ENCODE measurements around the gene JHY.

Gene JHY

DNA sequence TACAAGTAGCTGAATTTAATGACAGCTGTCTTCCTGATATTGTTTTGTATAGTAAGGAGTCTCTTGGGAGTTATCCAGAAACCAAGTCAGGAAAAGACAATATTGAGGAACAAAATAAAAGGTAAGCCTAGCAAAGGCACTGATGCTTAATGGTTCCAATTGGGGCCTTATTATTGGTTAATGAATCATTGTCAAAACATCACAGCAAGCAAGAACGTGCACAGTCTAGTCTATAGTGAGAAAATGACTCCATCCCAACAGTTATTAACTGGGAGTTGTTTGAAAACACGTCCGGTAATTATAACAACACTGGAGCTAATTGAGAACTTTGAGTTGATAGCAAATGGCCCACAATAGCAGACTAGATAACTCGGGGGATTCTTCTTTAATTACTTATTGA is 81.4 kb downstream of the JHY start:
- DNase-seq, result no peak

DNA sequence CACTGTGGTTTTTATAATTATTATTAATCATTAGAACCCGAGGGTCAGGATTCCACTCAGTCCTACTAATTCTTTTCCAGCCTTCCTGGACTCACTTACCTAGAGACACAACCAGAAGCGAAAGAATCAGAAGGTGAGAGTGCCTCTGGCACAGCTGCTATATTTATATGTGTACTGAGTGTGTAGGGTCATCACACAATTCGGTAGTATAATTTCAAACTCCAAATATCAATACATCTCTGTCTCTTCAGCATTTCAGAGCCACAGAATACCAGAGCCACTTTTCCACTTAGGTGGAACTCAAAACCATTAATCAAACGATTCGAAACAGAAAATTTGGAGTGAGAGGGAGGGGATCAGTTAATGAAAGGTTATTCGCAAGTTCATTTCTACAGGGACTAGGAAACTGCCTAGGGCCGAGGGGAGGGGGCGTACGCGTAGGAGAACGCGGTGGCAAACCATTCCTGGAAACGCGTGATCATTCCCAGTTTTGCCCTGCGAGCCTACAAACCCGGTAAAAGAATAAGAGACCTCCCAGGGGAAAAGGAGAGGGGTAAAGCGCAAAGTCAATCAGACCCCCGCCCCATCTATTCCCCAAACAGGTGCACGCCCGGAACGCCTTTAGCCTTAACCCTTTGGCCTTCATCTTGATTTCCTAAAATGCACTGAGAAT is 93.6 kb downstream of the JHY start:
- no peak for DNase-seq

DNA sequence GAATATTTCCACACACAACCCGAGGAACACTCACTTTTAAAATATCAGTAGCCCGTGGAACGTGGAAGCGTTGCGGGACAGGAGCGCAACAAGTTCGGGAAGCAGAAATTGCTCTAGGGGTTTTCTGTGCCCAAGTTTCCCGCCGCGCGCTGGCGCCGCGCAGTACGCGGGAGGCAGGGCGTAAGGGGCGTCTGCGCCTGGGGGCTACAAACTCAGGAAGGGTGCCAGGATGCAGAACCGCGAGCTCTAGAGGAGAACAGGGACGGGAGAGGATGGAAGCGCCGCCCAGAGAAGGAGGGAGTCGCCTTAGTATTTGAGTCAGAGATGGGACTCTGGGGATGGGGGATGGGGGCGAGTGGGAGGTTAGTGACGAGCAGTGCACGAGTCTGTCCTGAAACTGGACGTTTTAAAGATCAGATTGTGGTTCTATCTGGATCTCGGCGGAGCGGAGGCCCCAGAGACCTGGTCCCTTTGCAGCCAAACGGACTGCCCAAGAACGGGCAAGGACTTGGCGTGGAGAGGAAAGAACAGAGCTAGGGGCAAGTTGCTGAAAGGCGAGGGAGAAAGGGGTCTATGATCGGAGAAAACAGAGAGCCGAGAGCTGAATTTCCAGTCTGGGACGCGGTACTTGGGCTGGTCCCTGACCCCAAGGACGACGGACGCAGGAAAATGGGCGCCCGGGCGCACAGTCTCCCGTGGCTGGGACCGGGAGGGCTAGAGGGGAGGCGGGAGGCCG is 94.3 kb downstream of the JHY start:
- no peak for DNase-seq

DNA sequence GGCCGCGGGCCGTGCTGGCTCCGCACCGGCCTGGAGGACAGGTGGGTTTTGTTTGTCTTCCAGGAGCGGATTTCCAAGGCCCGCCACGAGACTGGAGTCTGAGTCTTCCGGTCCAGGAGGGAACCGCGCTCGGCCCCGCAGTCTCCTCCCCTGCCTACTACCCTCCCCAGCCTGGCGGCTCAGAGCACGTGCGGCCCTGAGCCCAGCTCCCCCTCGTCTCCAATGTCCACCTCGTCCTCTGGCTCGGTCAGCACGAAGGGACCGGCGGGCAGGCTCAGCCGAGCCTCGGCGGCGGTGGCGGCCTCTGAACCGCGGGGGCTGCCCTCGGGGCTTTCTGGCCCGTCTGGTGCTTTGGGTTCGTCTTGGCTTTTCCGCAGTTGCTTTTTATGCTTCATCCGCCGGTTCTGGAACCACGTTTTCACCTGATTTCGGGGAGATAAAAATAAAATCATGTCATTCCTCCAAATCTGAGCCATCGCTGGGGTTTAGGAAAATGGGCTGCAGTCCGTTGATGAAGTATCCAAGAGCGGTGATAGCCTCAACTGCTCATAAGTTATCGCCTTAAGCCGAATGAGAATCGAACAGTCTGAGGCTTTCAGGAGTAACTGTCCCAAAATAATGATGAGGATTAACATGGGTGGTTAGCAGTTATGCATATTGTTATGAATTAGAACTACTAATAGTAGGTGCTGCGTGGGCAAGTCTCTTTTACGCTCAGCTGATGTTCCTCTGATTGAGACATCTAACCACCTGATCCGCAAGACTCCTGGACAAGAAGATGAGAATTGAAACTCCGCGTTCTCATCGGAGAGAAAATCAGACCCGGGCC is 95.1 kb downstream of the JHY start:
- no peak for DNase-seq

DNA sequence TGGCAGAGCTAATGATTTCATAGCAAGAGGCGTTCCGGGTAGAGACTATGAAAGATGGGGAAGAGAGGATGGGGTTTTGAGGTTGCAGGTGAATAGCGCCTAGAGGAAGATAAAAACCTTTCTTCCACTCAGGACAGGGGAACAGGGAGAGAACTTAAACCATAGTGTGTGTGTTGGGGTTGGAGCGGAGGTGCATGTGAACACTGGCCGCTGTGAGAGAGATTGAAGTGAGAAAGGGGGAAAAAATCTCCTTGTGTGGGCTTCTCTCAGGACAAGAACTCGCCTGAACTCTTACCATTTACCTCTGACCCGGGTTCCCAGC is 95.7 kb downstream of the JHY start:
- DNase-seq, result no peak

DNA sequence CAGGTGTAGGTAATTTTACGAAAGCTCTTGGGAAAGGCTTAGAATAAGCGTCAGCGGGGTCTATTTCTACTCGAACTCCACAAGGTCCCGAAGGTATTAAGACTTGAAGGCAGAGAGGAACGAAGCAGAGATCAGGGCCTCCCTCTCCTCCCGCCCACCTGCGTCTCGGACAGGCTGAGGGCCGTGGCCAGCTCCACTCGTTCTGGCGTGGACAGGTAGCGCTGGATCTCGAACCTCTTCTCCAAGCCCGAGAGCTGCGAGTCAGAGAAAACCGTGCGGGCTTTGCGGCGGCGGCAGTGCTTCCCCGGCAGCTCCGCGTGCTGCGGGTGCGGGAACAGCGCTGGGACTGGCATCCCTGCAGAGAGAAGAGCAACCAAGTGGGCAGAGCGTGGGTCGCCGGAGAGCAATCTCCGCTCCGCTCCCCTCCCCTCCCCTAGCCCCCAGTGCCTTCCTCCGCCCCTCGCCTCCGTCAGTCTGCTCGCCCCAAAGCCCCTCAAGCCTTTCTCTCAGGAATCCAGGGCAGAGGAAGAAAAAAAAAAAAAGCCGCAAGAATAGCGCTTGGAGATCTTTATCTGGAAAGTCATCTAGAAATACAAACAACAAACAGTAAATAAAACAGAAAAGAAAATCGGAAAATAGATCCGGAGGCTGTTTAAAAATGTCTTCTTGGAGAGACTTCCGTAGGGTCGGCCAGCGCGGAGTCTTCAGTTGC is 96.7 kb downstream of the JHY start:
- no peak for DNase-seq

DNA sequence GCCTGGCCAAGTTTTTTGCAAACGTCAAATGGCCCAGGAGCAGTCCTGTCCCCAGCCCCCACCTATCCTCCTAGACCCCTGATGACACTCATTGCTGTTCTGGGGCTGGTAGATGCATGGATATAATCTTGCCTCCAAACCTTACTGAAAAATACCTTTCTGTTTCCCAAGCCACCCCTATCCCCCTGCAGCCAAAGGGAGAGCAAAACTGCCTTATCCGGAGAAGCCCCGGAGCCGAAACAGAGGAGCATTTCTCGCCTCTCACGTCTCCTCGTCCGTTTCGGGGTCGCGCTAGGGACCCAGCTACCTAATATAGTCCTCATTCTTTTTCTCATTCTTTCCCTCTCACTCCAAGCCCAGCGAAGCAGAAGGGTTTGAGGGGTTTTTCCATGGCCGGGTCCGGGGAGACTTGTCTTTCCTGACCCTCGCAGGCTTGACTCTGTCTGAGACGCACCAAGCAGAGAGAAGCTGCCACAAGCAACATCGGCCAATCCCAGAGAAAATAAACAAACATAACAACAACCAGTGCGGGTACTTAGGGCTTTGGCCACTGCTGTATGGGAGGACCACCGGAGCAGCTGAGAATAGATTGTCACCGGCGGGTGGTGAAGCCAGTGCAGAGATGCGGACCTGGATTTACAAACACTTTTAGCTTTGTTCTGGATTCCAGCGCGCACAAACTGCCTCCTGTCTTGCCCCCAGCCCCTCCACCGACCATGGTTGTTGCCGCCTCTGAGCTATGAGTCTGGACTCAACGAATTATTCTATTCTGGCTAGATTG is 97.4 kb downstream of the JHY start:
- DNase-seq, result no peak

DNA sequence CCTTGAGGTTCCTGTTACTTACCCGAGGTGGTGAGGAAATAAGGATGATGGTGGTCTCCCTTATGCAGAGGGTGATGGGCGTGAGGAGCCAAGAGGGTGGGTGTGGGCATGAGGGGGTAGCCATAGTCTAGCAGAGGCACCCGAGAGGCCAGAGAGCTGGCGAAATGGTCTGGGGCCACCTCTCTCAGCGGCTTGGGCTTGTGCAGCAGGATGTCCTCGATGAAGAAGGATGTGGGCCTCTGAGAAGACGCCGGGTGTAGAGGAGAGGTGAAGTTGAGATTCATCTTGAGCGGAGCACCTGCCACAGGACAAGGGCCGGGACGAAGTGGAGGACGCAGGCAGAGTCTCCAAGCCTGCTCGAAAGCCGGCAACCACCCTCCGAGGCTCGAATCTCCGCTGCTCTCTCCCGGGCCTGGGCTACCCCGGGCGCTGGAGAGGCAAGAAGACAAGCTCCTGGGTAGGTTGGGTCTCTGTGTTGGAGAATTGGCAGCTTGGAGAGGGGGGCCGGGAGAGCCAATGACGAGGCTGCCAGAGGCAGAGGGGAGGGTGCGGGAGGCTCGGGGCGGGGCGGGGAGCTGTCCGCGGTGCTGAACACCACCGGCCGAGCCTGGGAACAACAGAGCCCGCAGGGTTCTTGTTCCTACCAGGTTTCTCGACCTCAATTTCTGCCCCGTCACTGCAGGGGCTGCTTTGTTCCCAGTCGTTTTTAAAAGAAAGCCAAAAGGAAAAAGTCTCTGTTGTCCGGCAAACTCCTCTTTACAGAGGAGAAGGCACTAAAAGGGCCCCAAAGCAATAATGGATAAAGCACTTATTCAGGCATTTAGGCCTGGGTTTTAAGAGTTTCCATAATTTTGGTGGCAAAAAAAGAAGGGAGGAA is 99.1 kb downstream of the JHY start, which contains the start of gene BSX:
TSS of gene BSX (minus strand) at position 447 of the 877 bp plus-strand sequence. CDS start at position 284, 163 bp downstream.
- peak; percentile 70 for DNase-seq

DNA sequence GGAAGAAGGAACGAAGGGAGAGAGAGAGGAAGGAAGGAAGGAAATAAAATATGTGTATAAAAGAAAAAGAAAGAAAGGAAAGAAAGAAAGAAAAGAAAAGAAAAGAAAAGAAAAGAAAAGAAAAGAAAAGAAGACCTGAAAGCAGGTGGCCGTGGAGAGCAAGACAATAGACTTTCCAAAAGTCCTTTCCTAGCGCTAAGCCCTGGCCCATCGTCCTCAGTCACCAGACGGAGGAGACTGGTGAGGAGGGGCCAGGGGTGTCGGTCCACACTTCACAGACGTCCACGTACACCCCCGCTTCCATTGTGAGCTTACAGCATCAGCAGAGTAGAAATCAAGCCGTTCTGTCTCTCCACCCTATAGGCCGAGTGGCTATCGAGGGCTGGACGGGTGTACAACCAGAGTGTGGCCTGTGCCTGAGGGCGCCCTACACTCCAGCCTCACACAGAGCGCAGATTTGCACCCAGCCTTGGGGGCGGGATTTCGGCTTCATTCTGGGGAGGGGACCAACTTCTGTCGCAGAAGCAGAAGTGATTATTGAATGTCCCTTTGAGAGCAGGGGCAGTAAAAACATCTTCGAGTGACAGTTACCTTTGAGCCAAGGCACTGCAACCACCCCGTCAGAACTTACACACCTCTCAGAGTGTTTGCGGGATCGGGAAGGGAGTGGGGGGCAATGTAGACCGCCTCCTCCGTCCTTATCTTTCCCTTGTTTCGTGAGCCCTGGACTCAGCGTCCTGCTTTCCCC is 101.1 kb downstream of the JHY start:
- peak; percentile 48 for DNase-seq

DNA sequence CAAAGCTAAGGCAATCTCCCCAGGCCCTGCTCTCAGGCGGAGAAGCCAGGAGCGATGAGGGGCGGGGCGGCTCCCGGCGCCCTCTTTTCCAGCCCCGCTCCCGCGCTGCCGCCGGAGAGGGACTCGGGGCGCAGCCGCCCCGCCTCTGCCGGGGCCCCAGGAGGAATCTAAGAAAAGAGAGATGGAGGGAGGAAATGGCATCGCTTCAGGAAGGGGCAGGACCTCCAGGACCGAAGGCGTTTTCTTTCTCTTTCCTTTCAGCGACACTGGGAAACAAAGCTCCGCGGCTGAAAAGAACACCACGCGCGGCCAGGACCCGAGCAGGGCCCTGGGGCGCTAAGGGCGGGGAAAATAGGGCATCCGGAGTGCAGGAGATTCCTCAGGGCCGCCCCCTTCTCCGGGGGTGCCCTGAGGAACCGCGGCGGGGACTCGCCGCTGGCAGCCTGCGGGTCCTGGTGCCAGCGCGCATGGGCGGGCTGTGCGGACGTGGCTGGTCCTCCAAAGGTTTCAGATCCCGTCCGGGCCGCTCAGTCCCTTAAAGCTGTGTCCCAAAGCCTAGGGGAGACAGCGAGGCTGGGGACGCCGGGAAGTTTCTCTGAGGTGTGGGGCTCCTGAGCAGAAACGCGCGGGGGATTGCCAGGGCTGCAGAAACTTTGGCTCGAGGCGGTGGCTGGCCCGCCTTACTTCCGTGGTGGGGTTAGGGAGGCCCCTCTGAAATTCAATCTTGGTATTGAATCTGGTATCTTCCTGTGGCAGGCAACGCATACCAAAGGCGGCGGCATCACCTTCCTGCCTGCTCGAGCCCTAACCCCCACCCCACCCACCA is 101.8 kb downstream of the JHY start:
- DNase-seq, result no peak

DNA sequence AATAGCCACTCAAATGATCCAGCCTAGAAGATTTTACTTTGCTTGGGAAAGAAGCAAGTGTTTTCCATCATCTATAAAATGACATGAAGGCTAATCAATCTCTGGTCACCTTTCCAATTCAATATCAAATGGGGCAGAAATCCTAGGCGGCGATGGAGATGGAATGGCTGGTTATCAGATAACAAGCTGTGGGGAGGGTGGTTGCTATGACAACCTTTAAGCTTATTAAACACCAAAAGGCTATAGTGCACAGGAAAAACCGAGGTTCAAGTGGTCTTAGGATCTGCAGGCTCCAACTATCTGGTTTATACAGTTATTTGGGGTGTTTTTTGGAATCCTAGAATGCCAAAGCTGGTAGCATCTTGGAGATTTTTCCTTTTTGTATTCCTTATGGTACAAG is 113.0 kb downstream of the JHY start:
- DNase-seq, result no peak

DNA sequence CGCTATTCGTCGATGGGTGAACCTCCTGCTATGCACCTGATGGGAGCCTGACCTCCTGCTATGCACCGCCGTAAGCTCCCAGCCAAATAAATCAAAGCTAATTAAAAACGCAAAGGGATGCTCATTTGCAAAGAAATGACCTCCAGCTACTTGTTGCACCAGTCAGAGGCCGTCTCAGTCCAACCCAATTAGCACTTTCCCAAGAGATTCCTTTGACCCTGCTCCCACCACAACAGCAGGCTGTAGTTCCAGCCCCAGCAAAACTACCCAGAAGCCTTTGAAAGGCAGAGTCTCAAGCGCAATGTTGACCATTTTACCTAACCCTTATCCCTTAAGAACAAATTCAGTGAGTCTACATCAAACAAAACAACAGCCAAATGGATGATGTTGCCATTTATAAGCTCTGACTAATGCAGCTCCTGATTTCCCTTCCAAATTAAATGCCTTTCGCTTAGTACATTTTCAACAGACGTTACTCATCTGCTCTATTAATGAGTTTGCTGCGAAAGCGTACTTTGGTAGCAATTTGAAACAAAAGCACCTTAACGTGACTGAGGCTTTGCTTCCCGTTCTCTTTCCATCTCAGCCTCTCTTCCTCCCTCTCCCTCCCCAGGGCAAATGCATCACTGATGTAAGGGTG is 116.3 kb downstream of the JHY start:
- DNase-seq, result no peak

DNA sequence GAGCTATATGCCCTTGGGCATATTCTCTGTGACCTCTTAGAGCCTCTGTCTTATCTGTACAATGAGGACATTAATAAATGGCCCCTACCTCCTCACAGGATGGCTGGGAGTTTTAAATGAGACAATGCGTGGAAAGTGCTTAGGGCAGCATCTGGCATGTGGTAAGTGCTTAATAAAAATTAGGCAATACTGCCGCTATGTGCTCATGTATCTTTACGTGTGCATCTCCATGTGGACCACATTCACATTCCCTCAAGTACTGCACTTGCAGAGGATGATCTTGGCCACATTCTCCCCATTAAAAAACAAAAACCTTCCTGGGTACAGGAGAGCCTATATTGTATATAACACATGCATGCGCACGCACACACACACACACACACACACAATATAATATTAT is 118.2 kb downstream of the JHY start:
- no peak for DNase-seq

DNA sequence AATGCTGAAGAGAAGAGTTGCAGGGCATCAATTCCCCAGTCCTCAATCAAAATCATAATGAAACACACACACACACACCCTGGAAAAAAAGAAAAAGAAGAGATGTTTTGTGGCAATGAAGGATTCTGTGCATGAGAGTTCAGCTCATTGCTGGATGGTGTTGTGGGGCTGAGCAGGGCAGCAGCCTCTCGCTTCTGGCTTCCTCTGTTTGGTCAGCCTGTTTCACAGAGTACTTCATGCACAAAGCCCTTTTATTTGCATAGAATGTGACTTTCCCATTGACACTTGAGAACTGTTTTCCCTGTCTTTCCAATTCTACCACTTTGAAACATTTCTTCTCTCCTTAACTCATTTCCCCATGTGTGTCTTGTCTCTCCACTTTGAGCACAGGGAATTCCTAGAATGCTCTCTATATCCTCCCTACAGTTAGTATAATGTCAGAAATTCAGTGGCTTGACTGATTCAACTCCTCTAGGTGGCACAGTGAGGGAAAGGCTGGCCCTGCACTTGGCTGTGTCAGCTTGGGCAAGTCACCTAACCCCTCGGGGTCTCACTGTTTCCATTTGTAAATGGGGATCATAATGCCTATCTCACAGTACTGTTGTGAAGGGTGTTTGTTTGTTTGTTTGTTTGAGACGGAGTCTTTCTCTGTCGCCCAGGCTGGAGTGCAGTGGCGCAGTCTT is 124.4 kb downstream of the JHY start:
- no peak for DNase-seq
